ENCODE results near the gene ICAM3.

ICAM3 gene

GRCh38 chr19:10320602-10321416 lies 18.6 kb downstream of the ICAM3 start:
- no peak for DNase-seq (ENCODE audit: low read depth in 3 of 3)

GRCh38 chr19:10318807-10319682 lies 20.4 kb downstream of the ICAM3 start:
- DNase-seq (ENCODE audit: low read depth in 3 of 3) = no peak

- DNase-seq (ENCODE audit: low read depth in 3 of 3) = no peak
These were observed 21.5 kb downstream of the ICAM3 start for GRCh38 chr19:10317857-10318462.

GRCh38 chr19:10317045-10317856 lies 22.2 kb downstream of the ICAM3 start:
- no peak for DNase-seq (ENCODE audit: low read depth in 3 of 3)

- no peak for DNase-seq (ENCODE audit: low read depth in 3 of 3)
These were observed 23.0 kb downstream of the ICAM3 start for GRCh38 chr19:10316229-10317044.

- peak; percentile 81 to 89 (median 88) for DNase-seq (ENCODE audit: low read depth in 3 of 3)
These were observed 23.8 kb downstream of the ICAM3 start, which contains the start of gene FDX2 for GRCh38 chr19:10315335-10316214. FDX2 (minus strand) TSS chr19:10316015; CDS start chr19:10315996, 19 bp downstream.

- no peak for DNase-seq (ENCODE audit: low read depth in 3 of 3)
These were observed 30.0 kb downstream of the ICAM3 start, which contains the start of gene ZGLP1 for GRCh38 chr19:10309423-10309822. ZGLP1 (minus strand) TSS chr19:10309815.

GRCh38 chr19:10306327-10306726 lies 33.1 kb downstream of the ICAM3 start:
- no peak for DNase-seq (ENCODE audit: low read depth in 3 of 3)

GRCh38 chr19:10305139-10305806 lies 34.2 kb downstream of the ICAM3 start:
- DNase-seq (ENCODE audit: low read depth in 3 of 3) = no peak

GRCh38 chr19:10299545-10300458 lies 39.6 kb downstream of the ICAM3 start:
- DNase-seq (ENCODE audit: low read depth in 3 of 3) = no peak

- no peak for DNase-seq (ENCODE audit: low read depth in 3 of 3)
These were observed 43.4 kb downstream of the ICAM3 start for GRCh38 chr19:10295847-10296591.

GRCh38 chr19:10295305-10295846 lies 44.0 kb downstream of the ICAM3 start:
- DNase-seq (ENCODE audit: low read depth in 3 of 3) = peak in 1 of 3 donors; percentile 50

- no peak for DNase-seq (ENCODE audit: low read depth in 3 of 3)
These were observed 45.1 kb downstream of the ICAM3 start for GRCh38 chr19:10294368-10294697.

GRCh38 chr19:10293637-10294367 lies 45.6 kb downstream of the ICAM3 start:
- DNase-seq (ENCODE audit: low read depth in 3 of 3) = no peak

GRCh38 chr19:10292789-10293636 lies 46.4 kb downstream of the ICAM3 start:
- DNase-seq (ENCODE audit: low read depth in 3 of 3) = no peak
